Endothelial cell of umbilical vein (primary cell): ENCODE data around the gene RAI1. TPM values are rescaled to one million over a fixed set of nuclear protein-coding genes. Genes with fewer than 3 reads are reported as not detected.

Source experiments
- BruUV-seq: library from RNA; stranded (reverse); fragments of 400-500 nt; replicated peaks from 2 replicates; lab custom pipeline; 2021; lab: Mats Ljungman, UMichigan
- CTCF ChIA-PET: fragments of 300-600, 350-600 bp; sonication (Branson Sonifier 250); formaldehyde crosslinking; loops from one replicate; lab custom pipeline; 2021; ENCODE audit warnings: antibody characterized with exemption, inconsistent platforms; lab: Charles Lee
- POLR2A ChIA-PET: fragments of 300-600, 350-600 bp; sonication (Branson Sonifier 250); formaldehyde crosslinking; loops from one replicate; lab custom pipeline; 2021; ENCODE audit warnings: antibody characterized with exemption, inconsistent platforms; lab: Charles Lee
- DNase-seq: peaks from one replicate; pipeline ENCODE4 v3.0.0-alpha.2; 2011; ENCODE audit warnings: low read depth, low spot score
- FAIRE-seq: peaks from 2 replicates; lab custom pipeline; 2011; peaks lifted over from hg19 to GRCh38; lab: Jason Lieb, UNC
- H2AFZ ChIP-seq: 2 replicates; pipeline ENCODE4 v1.6.0; 2012; ENCODE audit warnings: low read depth, low read length, control low read depth, inconsistent platforms
- H3K27ac ChIP-seq: 2 replicates; pipeline ENCODE4 v1.5.1; 2011; ENCODE audit warnings: low read depth, mild to moderate bottlenecking, control low read depth, low read length, moderate library complexity; ENCODE audit not compliant: insufficient read depth
- H3K27me3 ChIP-seq, 2 experiments: 2 replicates each; pipeline versions ENCODE4 v1.6.0 to v1.6.1; 2011; ENCODE audit warnings: low read length in 2 of 2, mixed read lengths in 1 of 2; ENCODE audit not compliant: control insufficient read depth in 2 of 2, insufficient read depth in 2 of 2
- H3K36me3 ChIP-seq, 2 experiments: 2 replicates in 1 of 2; 3 replicates in 1 of 2; pipeline ENCODE4 v1.5.1; 2011; ENCODE audit warnings: low read length in 2 of 2, mild to moderate bottlenecking in 1 of 2, moderate library complexity in 1 of 2; ENCODE audit not compliant: control insufficient read depth in 2 of 2, insufficient read depth in 2 of 2; ENCODE audit errors: extremely low read depth in 1 of 2
- H3K4me1 ChIP-seq: 3 replicates; pipeline ENCODE4 v1.5.1; 2011; ENCODE audit warnings: mild to moderate bottlenecking, low read length; ENCODE audit not compliant: control insufficient read depth, insufficient read depth; ENCODE audit errors: extremely low read depth
- H3K4me2 ChIP-seq: 2 replicates; pipeline ENCODE4 v1.6.1; 2011; ENCODE audit warnings: low read length, control low read depth, mixed read lengths; ENCODE audit not compliant: insufficient read depth
- H3K4me3 ChIP-seq, 3 experiments: fragments of 200-600 bp in 1 of 3; sonication (generic), shearing (Covaris generic) in 1 of 3; replicated peaks in 1 of 3; 2 replicates each; pipeline ENCODE4 v1.5.1; 2011 to 2016; ENCODE audit warnings: control low read depth in 3 of 3, low read length in 3 of 3, mild to moderate bottlenecking in 2 of 3, inconsistent platforms in 1 of 3, low read depth in 1 of 3, moderate library complexity in 1 of 3; ENCODE audit not compliant: insufficient read depth in 1 of 3
- H3K79me2 ChIP-seq: 2 replicates; pipeline ENCODE4 v1.6.0; 2012; ENCODE audit warnings: low read length, inconsistent platforms; ENCODE audit not compliant: control insufficient read depth, insufficient read depth
- H3K9ac ChIP-seq: replicated peaks from 2 replicates; pipeline ENCODE3; 2011; ENCODE audit warnings: low read length, control low read depth; ENCODE audit not compliant: insufficient read depth; ENCODE audit errors: extremely low read depth
- H3K9me1 ChIP-seq: replicated peaks from 3 replicates; pipeline ENCODE4 v1.6.0; 2011; ENCODE audit warnings: mild to moderate bottlenecking, low read length; ENCODE audit not compliant: control insufficient read depth, insufficient read depth; ENCODE audit errors: extremely low read depth
- H3K9me3 ChIP-seq: replicated peaks from 2 replicates; pipeline ENCODE4 v1.5.1; 2012; ENCODE audit warnings: low read length, inconsistent platforms; ENCODE audit not compliant: control insufficient read depth, insufficient read depth
- H4K20me1 ChIP-seq: replicated peaks from 2 replicates; pipeline ENCODE3; 2011; ENCODE audit warnings: mild to moderate bottlenecking, low read length; ENCODE audit not compliant: control insufficient read depth, insufficient read depth; ENCODE audit errors: extremely low read depth
- EZH2 ChIP-seq: IDR thresholded peaks from 2 replicates; pipeline ENCODE4 v1.6.1; 2012; ENCODE audit warnings: borderline replicate concordance, low read depth, mild to moderate bottlenecking, moderate library complexity, low read length, inconsistent platforms; ENCODE audit not compliant: severe bottlenecking
- FOS ChIP-seq: IDR thresholded peaks from 2 replicates; pipeline ENCODE4 v1.6.1; 2011; ENCODE audit warnings: mild to moderate bottlenecking, low read length, moderate library complexity, borderline replicate concordance; ENCODE audit not compliant: insufficient read depth
- POLR2A ChIP-seq: IDR thresholded peaks from 2 replicates; pipeline ENCODE4 v1.6.1; 2012; ENCODE audit warnings: low read depth, mild to moderate bottlenecking, control low read depth, low read length
- POLR2AphosphoS5 ChIP-seq: IDR thresholded peaks from 2 replicates; pipeline ENCODE4 v1.6.1; 2012; ENCODE audit warnings: low read depth, mild to moderate bottlenecking, control low read depth, low read length, moderate library complexity; ENCODE audit not compliant: insufficient read depth
- dilution Hi-C: fragments of 300-500 bp; cut with MboI; formaldehyde crosslinking; loops from one replicate; pipeline ENCODE4 v1.15.0; 2019; ENCODE audit warnings: low sequenced_read_pairs; ENCODE audit not compliant: extremely low pct_ligation_motif_present
- intact Hi-C: fragments of 100-400 bp; cut with micrococcal nuclease; formaldehyde crosslinking; loops from one replicate; pipeline ENCODE4 v1.10.0; 2022
- polyA plus RNA-seq, 4 experiments: library from polyadenylated mRNA; depleted of rRNA in 3 of 4; stranded (reverse) in 3 of 4; unstranded in 1 of 4; fragments of >200 nt; gene quantifications; 2 replicates each; pipeline versions ENCODE4 v1.2.1 to v1.2.3, GENCODE V29; 2011 to 2012; ENCODE audit warnings: missing spikeins in 1 of 4
- total RNA-seq: library from RNA; stranded (reverse); gene quantifications from 2 replicates; pipeline ENCODE4 v1.2.3, GENCODE V29; 2021
- TF ChIP-seq, protein P1 (sequence below): IDR thresholded peaks from 2 replicates; pipeline ENCODE4 v1.6.1; 2011; ENCODE audit not compliant: insufficient read depth, insufficient read length
- TF ChIP-seq, protein P2 (sequence below), 2 donors: IDR thresholded peaks; 1 replicate in 1 of 2; 2 replicates in 1 of 2; pipeline ENCODE4 v1.5.1; 2011; ENCODE audit warnings: low read length in 2 of 2, mild to moderate bottlenecking in 2 of 2, moderate library complexity in 2 of 2, control low read depth in 1 of 2, inconsistent platforms in 1 of 2, low read depth in 1 of 2; ENCODE audit not compliant: insufficient read depth in 1 of 2; ENCODE audit errors: extremely low read depth in 1 of 2

RAI1 gene
- total and polyA plus RNA-seq, 2 donors (not counting 3 experiments of a cell fraction or from before 2014, with no cell fraction given): 7.8 to 43.3 TPM

- Histone ChIP-seq H3K9me3 (no peaks in the 10 kb centered on the region), H3K9ac (no peak overlapping the region), H3K27ac (no peak overlapping the region), H3K36me3 (no peaks in the 10 kb centered on the region), H3K79me2 (peaks cover 77% of the 10 kb centered on the region), H3K27me3 (no peaks in the 10 kb centered on the region), H3K4me2 (no peak overlapping the region), H2AFZ (no peak overlapping the region), H3K4me1 (peaks cover 25% of the 10 kb centered on the region), H4K20me1 (no peaks in the 10 kb centered on the region), H3K9me1 (no peaks in the 10 kb centered on the region), H3K4me3 (no peak overlapping the region)
- FAIRE-seq (no peak), DNase-seq (no peak)
- intact Hi-C loops (no loop called here), dilution Hi-C loops (no loop called here)
- POLR2A ChIA-PET: no interaction called here
- CTCF ChIA-PET: interaction anchor here (0.6 to 1.0 kb wide), 2 partner anchors 11 to 52 kb away, joined by 3 to 5 read pairs; no protein-coding TSS in a partner anchor
- TF ChIP-seq FOS: no peak
- TF ChIP-seq, protein P1, sequence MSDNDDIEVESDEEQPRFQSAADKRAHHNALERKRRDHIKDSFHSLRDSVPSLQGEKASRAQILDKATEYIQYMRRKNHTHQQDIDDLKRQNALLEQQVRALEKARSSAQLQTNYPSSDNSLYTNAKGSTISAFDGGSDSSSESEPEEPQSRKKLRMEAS: no peak
- TF ChIP-seq EZH2: no peak
- no peak for TF ChIP-seq POLR2AphosphoS5
- no peak for TF ChIP-seq POLR2A
- TF ChIP-seq, protein P2, sequence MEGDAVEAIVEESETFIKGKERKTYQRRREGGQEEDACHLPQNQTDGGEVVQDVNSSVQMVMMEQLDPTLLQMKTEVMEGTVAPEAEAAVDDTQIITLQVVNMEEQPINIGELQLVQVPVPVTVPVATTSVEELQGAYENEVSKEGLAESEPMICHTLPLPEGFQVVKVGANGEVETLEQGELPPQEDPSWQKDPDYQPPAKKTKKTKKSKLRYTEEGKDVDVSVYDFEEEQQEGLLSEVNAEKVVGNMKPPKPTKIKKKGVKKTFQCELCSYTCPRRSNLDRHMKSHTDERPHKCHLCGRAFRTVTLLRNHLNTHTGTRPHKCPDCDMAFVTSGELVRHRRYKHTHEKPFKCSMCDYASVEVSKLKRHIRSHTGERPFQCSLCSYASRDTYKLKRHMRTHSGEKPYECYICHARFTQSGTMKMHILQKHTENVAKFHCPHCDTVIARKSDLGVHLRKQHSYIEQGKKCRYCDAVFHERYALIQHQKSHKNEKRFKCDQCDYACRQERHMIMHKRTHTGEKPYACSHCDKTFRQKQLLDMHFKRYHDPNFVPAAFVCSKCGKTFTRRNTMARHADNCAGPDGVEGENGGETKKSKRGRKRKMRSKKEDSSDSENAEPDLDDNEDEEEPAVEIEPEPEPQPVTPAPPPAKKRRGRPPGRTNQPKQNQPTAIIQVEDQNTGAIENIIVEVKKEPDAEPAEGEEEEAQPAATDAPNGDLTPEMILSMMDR (IDR thresholded peaks at IDR 0.05; ENCODE audit: extremely low read depth in 1 of 2, insufficient read depth in 1 of 2, low read depth in 1 of 2, low read length in 2 of 2): no peak
- BruUV-seq: no TSS peak
Observed at GRCh38 chr17:17826342-17826713, 145.1 kb downstream of the RAI1 start.
